Lower lobe of right lung (tissue), 2 donors: ENCODE data around the gene ABAT. TPM values are rescaled to one million over a fixed set of nuclear protein-coding genes. Genes with fewer than 3 reads are reported as not detected.

Experiments
- ATAC-seq, 2 donors: fragments of 200-7000 bp; cut with Tn5 transposase; one replicate each; pipeline ENCODE4 v1.9.1; 2020 to 2022; ENCODE audit warnings: mild to moderate bottlenecking in 2 of 2, moderate library complexity in 2 of 2
- DNase-seq: peaks from one replicate; pipeline ENCODE4 v3.0.0-alpha.2; 2020
- H3K27ac ChIP-seq: fragments of 200-600 bp; one replicate; pipeline ENCODE4 v1.8.0; 2022
- H3K27me3 ChIP-seq: fragments of 200-600 bp; one replicate; pipeline ENCODE4 v1.8.0; 2022; ENCODE audit warnings: low read depth
- H3K36me3 ChIP-seq: fragments of 200-600 bp; one replicate; pipeline ENCODE4 v1.8.0; 2022; ENCODE audit warnings: mild to moderate bottlenecking
- H3K4me1 ChIP-seq: fragments of 200-600 bp; one replicate; pipeline ENCODE4 v1.8.0; 2022
- H3K4me3 ChIP-seq: fragments of 200-600 bp; one replicate; pipeline ENCODE4 v1.8.0; 2022; ENCODE audit warnings: mild to moderate bottlenecking
- H3K9me3 ChIP-seq: fragments of 200-600 bp; one replicate; pipeline ENCODE4 v1.8.0; 2022
- CTCF ChIP-seq: fragments of 200-600 bp; IDR thresholded peaks from one replicate; pipeline ENCODE4 v1.8.0; 2022; ENCODE audit warnings: antibody characterized with exemption, mild to moderate bottlenecking
- intact Hi-C: fragments of 100-400 bp; cut with DNase I; formaldehyde crosslinking; loops from one replicate; pipeline ENCODE4 v1.11.0; 2022
- total RNA-seq: library from RNA; stranded (reverse); fragmentation: NEBNext Ultra II Directional; extraction: Animal tissue kit (Norgen Biotek cat#: 25700); gene quantifications from one replicate; pipeline ENCODE4 v1.2.1, GENCODE V29; 2021
- donor health status: DM: no; HTN: yes; CAD: no; lungs with severe emphysema.

ABAT gene
- total RNA-seq, 1 donor from 2014 or later, result 12.9 TPM

GRCh38 chr16:8720967-8721308 lies 46.5 kb downstream of the ABAT start:
- no peak for TF ChIP-seq CTCF
- no peaks in the 10 kb centered on the region for H3K36me3 ChIP-seq
- no peak for DNase-seq
- no peaks in the 10 kb centered on the region for H3K4me1 ChIP-seq
- no peaks in the 10 kb centered on the region for H3K27me3 ChIP-seq
- ATAC-seq, result no peak
- peaks cover 7% of the 10 kb centered on the region for H3K9me3 ChIP-seq
- intact Hi-C loops, result no loop called here
- no peak overlapping the region for H3K4me3 ChIP-seq
- H3K27ac ChIP-seq, result no peak overlapping the region

GRCh38 chr16:8721336-8722024 lies 47.1 kb downstream of the ABAT start:
- Histone ChIP-seq H3K4me1 (no peaks in the 10 kb centered on the region), H3K4me3 (no peak overlapping the region), H3K36me3 (no peaks in the 10 kb centered on the region), H3K27me3 (no peaks in the 10 kb centered on the region), H3K9me3 (peaks cover 7% of the 10 kb centered on the region), H3K27ac (no peak overlapping the region)
- ATAC-seq (no peak), DNase-seq (no peak)
- TF ChIP-seq CTCF, result no peak
- intact Hi-C loops, result no loop called here

GRCh38 chr16:8722025-8722348 lies 47.6 kb downstream of the ABAT start:
- intact Hi-C loops, result no loop called here
- DNase-seq, result no peak

GRCh38 chr16:8725513-8726178 lies 51.2 kb downstream of the ABAT start:
- Histone ChIP-seq H3K27ac (no peak overlapping the region), H3K4me1 (no peaks in the 10 kb centered on the region), H3K27me3 (no peaks in the 10 kb centered on the region), H3K36me3 (no peaks in the 10 kb centered on the region), H3K9me3 (no peaks in the 10 kb centered on the region), H3K4me3 (no peak overlapping the region)
- DNase-seq (no peak), ATAC-seq (no peak)
- TF ChIP-seq CTCF, result no peak
- intact Hi-C loops, result no loop called here

More at GRCh38 chr16:8722025-8722348, 47.6 kb downstream of the ABAT start:
- Histone ChIP-seq H3K27me3 (no peaks in the 10 kb centered on the region), H3K4me1 (no peaks in the 10 kb centered on the region), H3K27ac (no peak overlapping the region), H3K36me3 (no peaks in the 10 kb centered on the region), H3K4me3 (no peak overlapping the region), H3K9me3 (peaks cover 6% of the 10 kb centered on the region)
- no peak for ATAC-seq
- no peak for TF ChIP-seq CTCF

GRCh38 chr16:8727131-8727806 lies 52.9 kb downstream of the ABAT start:
- DNase-seq (no peak), ATAC-seq (no peak)
- no peak for TF ChIP-seq CTCF
- intact Hi-C loops, result no loop called here
- Histone ChIP-seq H3K27me3 (no peaks in the 10 kb centered on the region), H3K27ac (no peak overlapping the region), H3K4me3 (no peak overlapping the region), H3K36me3 (no peaks in the 10 kb centered on the region), H3K9me3 (no peaks in the 10 kb centered on the region), H3K4me1 (no peaks in the 10 kb centered on the region)
